HuH-7.5 (cell line): ENCODE data around the gene NKD2.
"Not testable (repeated sequence)": the region's sequence is repeated elsewhere in the genome, so short reads cannot be mapped to it uniquely, and the experiment has no call there.

ENCODE experiments used
- DNase-seq: peaks from one replicate; pipeline ENCODE4 v3.0.0; 2011; ENCODE audit warnings: low spot score

The NKD2 gene

DNA sequence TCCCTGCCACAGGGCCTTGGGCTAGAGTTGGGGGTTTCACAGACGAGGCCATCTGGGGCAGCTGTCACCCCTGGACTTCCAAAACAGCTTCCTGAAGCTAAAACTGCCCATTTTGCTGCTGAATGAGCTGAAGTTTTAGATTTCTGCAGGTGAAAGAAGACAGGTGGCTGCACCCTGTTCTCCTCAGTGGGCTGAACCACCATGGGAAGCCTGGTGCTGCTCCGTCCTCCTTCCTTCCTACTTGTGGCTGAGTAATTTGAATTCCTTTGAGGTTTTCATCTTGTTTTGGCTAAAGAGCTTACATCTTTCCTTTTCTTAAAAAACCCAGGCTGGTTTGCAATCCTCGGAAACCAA is 5.3 kb downstream of the NKD2 start:
- no peak for DNase-seq

DNA sequence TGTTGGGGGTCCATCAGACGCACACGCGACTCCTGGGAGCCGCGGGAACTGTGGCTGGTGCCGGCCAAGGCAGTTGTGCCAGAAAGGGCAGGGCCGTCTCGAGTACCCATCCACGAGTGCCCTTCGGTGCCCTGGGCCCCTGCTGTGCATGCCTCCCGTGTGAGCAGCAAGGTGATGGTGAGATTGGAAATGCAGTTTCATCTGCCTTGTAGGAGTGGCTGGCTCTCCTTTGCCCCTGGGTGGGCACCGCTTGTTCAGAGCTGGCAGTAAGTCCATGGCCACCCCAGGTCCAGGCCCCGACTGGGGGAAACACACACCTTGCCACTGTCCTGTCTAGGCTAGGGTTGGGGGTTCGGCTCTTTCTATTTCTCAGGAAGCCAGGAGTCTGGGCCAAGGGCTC is 5.7 kb downstream of the NKD2 start:
- no peak for DNase-seq

DNA sequence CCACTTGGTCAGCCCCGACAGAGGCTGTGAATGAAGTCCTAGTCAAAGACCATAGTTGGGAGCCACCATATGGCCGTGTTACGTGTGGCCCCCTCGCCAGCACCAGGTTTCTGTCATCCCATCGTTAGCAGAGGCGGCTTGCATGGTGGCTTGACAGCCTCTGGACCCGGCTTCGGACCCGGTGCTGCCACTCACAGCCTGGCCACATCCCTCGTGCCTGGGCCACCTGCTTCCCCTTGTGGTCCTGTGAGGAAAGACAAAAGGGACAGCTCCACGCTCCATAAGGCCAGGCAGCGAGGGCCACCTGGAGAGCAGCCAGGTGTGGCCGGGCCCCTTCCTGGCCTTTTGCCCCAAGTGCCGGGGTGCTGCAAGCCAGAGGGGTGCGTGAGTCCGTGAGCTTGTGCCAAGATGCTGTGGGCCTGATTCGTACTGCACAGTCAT is 6.2 kb downstream of the NKD2 start:
- DNase-seq, result no peak

DNA sequence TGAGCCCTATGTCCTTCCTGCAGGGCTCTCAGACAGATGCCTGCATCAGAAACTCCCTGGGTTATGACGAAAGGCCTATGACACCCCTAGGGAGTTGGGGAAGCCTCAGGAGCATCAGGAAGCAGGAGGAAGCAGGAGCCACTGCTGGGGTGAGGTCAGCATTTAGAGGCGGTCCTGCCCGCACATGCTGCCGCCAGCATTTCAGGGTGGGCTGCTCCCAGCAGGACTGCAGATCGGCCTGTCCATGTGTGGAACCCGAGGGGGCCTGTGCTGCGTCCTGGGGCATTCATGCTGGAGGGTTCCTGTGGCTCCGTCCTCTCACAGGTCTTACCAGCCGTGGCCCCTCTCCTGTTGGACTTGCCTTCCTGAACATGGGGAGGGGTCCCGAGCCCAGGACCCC is 6.9 kb downstream of the NKD2 start:
- no peak for DNase-seq

DNA sequence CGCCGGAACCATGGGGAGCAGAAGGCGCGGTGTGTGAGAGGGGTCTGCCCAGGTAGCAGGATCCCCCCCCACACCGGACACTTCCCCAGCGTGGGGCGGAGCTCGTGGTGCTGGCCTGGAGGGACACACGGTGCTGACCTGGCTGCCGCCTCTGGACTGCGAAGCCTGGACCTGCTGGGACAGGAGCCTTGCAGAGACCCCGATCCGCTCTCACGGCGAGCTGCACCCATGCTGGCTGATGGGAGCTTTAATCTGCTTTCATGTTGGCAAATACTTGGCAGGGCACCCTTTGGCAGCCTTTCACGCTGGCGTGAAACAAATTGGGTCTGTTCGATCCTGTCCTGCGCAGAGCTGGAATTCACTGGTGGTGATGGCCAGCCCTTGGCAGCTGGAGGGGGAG is 7.4 kb downstream of the NKD2 start:
- no peak for DNase-seq

DNA sequence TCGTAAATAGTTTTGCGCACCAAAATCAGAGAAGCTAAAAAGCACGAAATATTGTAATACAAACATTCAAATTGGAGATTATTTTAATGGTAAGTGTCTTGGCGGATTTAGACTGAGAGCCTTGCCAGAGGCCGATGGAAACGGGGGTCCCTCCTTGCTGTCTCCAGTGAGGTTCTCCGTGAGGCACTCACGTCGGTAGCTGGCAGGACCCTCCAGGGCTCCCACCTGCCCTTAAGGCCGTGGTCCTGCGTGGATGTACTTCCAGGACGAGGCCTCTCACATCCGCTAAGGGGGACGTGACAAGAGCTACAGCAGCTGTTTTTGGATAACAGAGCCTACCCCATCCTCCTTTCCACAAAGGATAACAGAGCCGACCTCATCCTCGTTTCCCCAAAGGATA is 7.9 kb downstream of the NKD2 start:
- no peak for DNase-seq

DNA sequence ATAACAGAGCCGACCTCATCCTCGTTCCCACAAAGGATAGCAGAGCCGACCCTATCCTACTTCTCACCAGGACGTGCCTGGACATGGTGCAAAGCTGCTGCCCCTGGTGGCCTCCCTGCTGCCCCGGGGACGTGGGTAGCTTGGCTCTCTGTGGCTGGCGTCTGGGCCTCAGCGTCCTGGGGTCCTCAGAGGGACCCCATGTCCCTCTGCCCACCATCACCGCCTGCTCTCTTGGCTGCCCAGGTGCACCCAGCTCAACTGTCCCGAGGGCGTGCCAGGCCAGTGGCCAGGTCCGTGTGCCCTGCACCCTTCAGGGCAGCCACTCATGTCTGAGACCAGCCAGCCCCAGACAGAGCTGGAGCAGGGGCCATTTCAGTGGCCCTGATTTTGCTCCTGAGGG is 8.5 kb downstream of the NKD2 start:
- DNase-seq, result no peak

DNA sequence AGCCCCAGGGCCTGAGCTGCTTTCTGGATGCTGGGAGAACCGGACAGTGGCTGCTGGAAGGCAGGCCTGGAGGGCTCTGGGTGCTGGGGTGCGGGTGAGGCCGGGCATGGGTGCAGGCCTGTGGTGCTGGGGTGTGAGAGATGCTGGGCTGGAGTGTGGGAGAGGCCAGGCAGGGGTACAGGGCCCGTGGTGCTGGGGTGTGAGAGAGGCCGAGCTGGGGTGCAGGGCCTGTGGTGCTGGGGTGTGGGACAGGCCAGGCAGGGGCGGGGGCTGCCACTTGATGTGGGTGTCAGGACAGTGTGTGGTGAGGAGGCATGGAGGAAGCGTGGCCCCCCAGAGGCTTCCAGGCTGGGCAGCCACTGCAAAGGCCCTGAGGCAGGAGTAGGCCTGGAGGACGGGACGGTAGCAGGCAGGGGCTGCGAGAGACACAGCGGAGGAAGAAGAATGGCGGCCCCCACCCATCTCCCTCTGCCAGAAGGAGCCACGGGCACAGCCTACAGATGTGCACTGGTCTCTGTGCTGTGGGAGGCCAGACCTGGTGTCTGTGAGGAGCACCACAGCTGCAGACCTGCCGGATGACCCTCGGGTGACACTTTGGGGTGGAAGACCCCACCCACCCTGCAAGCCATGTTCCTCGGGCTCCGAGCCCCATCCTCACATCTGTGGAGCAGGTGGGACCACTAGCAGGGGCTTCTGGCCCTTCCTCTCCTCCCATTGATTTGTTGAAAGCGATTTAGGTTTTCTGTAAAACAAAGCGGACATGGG is 9.3 kb downstream of the NKD2 start:
- DNase-seq, result no peak

DNA sequence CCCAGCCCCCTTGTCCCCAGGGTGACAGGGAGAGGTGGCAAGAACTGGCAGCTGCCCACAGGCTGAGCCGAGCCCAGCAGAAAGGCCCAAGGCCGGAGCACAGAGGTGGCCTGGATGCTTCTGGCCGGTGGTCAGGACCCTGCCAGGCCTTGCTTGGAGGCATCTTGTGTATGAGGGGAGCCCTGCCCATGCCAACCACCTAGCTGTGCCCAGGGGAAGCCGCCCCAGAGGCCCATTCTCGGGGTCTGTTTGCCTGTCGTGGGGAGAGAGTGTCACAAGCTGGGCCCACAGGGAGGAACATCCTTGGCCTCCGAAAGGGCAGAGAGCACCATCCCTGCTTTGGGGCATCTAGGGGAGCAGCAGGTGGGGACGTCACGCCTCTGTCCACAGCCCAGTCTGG is 10.0 kb downstream of the NKD2 start:
- no peak for DNase-seq

DNA sequence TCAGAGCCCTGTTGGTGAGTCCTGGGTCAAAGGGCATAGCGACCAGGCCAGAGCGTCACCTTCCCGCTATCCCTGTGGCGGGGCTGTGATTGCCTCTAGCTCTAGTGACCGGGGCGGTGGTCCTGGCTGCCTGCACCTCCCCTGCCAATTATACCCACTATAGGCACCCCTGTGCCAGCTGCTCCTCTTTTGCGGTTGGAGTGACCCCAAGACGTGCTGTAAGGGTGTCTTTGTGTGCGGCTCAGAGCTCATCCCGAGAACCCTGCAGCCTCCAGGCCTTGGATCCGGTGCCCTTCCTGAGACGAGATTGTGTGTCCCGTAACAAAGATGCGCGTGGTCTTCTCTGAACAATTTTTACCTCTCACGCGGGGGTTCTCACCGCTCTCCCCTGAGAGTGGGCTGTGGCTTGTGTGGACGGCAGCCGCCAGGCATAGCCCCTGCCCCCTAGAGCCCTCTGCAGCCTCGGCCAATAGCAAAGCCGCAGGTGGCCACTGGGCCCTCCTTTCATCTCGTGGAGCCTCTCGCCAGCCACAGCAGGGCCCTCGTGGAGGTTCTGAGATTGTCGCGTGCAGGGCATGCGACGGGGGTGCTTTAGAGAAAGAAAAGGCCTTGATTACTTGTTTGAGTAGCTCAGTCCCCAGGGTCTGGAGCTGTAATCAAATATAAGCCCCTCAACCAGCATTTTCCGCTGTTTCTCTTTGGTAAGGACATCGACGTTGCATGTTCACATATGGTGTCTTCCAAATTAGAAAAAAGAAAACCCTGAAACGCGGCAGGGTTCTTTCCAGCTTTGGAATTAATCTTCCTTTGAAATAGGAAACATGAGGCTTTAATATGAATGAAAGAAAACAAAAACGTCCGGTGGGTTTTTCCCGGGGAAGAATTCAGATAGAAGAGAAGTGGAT is 10.7 kb downstream of the NKD2 start:
- no peak for DNase-seq

DNA sequence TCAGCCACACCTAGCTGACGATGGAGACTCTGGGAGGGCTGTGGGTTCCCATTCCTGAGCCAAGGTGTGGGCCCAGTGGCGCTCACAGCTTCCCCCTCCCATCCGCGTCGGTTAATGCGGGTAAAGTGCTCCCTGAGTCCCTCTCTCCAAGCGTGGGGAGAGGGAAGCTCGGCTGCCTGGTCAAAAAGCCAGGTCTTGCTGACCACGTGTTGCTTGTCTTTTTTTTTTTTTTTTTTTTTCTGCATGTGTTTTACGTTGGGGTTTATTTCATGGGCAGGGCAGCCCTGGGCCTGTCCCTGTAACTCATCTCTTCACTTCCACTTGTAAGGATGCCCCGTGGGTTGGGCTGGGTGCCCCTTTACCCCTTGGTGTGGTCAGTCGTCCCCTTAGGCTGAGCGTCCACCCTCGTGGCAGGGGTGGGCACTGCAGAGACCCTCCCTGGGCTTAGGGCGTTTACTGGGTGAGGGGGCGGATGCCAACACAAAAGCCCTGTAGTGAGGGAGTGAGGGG is 11.9 kb downstream of the NKD2 start:
- no peak for DNase-seq

DNA sequence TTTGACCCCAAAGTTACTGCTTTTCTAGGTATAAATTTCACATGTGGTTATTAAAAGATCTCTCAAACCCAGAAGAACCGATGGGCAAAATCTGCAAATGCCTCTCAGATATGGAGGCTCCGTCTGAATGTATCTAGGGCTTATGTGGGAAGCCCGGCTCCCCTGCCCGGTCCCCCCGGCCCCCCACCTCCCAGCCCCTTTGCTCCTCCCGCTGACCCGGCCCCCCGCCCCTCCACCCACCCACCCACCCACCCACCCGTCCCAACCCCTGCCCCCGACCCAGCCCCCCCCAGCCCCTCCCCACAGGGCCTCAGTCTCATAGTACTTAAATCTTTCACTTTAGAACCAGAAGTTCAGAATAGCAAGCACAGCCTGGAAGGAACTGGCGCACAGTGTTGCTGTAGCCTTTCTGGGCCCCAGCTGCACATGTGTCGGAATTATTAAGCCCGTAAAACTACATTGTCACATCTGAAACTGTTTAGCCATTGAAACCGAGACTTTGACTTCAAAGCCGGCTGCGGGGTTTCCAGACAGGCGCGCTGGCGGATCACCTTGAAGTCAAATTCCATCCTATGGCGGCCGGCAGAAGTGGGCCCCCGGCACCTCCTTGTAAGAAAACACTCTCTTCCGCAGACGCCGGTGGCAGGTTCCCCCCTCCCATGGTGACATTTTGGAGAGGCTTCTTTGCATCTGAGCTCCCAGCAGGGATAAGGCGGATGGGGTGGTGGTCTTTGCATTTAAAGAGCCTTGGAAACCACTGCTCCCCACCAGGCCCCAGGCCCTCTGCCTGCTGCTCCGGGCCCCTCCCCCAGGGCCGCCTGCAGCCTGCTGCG is 12.8 kb downstream of the NKD2 start:
- no peak for DNase-seq

DNA sequence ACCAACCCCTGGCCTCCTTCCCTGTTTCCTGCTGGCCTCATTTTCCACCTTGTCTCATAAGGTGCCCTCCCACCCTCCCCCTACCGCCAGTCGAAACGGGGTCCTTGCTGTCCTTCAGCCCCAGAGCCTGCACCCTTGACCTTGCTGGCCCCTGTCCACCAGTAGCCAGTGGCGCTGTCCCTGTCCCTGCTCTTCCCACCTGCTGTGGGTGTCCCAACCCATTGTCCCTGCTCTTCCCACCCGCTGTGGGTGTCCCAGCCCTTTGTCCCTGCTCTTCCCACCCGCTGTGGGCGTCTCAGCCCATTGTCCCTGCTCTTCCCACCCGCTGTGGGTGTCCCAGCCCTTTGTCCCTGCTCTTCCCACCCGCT is 13.4 kb downstream of the NKD2 start:
- not testable (repeated sequence) for DNase-seq

DNA sequence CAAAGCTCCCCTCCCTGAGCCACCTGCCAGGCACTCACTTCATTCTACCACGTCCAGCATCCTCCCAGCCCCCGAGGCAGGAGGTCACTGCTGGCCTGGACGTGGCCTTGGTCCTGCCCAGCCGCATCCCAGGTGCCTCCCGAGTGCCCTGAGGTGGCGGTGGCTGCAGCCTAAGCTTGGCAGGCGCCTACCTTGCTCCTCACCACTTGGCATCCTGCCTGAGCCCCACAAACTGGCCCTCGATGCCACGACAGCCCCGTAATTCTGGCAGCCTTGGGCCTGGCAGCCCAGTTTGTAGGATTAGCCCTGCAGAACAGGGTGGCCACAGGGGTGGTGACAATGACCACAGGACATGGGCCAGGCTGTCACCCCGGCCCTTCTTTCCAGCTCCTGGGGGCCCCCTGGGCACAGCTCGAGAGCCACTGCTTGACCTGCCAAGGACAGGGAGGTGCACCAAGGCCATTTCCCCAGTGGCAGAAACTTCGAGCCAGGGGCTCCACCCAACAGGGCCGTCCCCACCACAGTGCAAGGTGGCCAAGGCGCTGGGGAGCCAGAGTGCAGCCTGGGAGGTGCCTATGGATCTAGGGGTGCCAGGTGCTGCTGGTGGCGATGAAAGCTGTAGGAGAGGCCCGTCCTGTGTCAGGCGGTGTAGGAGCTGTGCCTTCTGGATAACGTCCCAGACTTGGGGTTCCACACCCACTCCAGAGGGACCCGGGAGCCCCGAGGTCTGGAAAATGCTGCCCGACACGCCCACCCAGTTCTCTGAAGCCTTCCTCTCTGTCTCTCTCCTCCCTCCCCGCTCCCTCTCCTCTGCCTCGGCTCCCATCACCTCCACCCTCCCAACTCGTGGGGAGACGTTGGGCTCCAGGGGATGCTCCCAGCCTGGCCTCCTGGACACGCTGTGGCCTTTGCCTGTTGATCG is 18.4 kb downstream of the NKD2 start:
- no peak for DNase-seq

DNA sequence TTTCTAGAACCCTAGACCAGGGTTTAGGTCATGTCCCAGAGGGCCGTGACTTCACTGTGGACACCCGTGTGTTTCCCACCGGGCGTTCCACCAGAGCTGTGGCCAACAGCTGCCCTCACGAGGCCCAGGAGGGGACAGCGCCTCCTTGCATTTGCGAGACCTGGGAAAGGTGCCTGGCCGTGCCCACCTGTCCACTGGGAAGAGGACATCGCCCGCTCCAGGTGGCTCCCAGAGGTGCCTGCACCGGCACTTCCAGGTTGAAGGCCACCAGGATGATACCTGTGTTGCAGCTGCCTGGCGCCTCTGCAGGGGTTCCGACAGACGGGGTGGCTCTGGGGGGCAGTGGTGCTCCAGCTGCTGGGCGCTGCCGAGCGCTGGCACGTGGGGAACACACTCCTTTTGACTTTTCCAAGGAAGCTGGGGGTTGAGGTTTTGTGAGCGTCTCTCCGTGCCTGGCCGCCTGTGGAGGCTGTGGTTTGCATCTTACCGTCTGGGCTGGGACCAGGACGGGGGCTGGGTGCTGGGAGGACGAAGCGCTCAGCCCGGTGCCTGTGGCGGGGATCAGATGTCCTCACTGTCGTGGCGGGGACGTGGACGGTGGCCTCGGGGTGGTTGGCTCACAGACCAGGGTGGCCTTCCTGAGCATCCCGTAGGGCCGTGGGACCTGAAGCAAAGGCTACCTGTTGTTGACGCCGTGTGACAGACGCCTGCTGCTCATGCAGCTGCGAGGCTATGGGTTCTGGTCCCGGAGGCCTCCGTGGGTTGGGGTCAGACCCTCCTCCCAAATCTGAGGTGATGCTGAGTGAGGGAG is 19.2 kb downstream of the NKD2 start:
- no peak for DNase-seq

DNA sequence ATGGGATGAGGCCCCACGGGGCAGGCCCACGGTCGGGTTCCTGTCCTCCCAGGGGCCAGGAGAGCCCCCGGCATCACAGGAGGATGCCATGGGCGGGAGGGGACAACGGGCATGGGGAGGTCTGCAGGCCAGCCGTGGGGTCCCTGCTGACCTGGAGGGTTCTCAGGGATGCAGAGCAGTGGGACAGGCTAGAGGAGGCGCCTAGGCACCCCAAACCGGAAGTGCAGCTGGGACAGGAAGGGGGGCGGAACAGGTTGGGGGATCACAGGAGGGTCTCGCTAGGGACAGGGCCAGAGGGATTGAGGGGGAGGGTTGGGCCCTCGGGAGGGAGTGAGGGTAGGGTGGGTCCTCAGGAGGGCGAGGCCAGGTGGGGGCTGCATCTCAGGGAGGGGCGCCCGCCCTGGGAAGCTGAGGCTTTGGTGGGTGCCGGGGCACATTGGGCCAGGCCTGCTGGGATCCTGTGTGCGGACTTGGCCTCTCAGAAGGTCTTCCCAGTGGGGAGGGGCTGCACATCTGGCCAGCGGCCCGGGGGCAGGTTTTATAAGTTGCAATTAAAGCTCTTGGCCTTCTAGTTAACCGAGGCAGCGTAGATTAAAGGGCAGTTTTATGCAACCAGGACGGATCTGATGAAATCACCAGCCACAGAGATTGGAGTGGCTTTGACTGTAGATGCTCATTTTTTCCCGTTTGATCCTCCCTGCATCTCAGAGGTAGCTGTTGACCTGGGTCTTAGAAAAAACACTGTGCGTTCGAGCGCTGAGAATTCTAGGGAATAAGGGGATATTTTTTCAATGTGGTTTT is 20.1 kb downstream of the NKD2 start:
- DNase-seq, result no peak

DNA sequence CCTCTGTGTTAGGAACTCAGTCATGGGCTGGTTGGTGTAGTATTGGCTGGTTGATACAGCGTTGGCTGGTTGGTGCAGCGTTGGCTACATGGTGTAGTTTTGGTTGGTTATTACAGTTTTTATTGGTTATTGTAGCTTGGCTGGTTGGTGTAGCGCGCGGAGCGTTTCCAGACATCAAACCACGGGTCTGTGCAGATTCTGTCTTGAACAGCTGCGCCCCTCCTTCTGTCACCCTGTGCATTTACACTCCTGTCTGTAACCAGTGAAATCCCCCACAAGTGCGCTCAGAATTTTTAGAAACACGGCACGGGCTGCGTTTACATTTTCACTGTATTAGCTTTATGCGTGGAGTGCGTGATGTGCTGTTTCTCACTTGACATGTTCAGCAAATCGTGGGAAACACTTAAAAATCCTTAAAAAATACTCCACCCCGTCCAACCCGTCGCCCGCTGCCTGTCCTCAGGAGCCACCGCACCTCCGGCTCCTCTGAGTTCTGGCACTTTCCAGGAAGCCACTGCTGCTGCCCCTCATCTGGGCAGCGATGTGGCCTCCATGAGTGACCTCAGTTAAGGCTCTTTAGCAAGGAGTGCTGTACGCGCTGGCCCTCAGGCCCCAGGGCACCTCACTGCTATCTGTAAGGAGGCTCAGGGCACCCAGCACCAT is 20.8 kb downstream of the NKD2 start:
- no peak for DNase-seq

DNA sequence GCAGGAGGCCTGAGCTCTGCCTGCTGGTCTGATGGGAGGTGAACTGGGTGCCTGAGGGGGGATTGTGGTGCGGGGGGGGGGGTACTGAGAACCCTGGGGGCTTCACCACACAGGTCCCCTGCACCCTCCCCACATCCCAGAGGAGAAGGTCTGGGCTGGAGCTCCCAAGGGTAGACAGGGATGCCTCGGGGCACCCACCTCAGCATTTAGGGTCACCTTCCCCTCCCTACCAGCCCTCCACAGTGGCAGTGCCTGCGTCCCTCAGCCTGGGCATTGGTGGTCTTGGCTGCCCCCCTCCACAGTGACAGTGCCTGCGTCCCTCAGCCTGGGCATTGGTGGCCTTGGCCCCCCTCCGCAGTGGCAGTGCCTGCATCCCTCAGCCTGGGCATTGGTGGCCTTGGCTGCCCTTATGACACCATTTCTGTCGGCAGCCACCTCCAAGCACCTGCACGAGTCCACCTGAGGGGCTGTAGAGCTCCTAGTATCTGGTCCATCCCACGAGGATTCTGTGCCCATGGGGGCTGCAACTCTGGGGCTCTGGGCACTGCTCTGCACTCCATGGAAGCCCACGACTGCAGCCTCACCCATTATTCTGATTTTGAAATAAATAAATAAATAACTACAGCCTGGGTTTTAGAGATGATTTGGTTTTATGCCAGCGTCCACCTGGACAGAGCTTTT is 21.5 kb downstream of the NKD2 start:
- no peak for DNase-seq
